Small intestine (tissue), 7 donors: Measurements from ENCODE around the gene ENPEP. TPM values are rescaled to one million over a fixed set of nuclear protein-coding genes. Genes with fewer than 3 reads are reported as not detected.

Source experiments
- DNase-seq, 2 donors: peaks; one replicate each; pipeline versions ENCODE4 v3.0.0 to v3.0.0-alpha.2; 2013
- FAIRE-seq: peaks from 2 replicates; lab custom pipeline; 2012; peaks lifted over from hg19 to GRCh38; lab: Jason Lieb, UNC
- H3K27ac ChIP-seq, 3 donors: one replicate each; pipeline ENCODE4 v1.5.1; 2013; ENCODE audit warnings: low read length in 2 of 3, mild to moderate bottlenecking in 2 of 3, control low read depth in 1 of 3, inconsistent platforms in 1 of 3, low read depth in 1 of 3, moderate library complexity in 1 of 3
- H3K27me3 ChIP-seq, 3 donors: one replicate each; pipeline ENCODE4 v1.6.1; 2013; ENCODE audit warnings: low read length in 3 of 3, inconsistent platforms in 1 of 3; ENCODE audit not compliant: control insufficient read depth in 3 of 3, insufficient read depth in 3 of 3
- H3K36me3 ChIP-seq, 3 donors: one replicate each; pipeline ENCODE4 v1.6.1; 2013; ENCODE audit warnings: low read length in 3 of 3, inconsistent platforms in 1 of 3, low read depth in 1 of 3, mild to moderate bottlenecking in 1 of 3, moderate library complexity in 1 of 3; ENCODE audit not compliant: control insufficient read depth in 3 of 3, insufficient read depth in 2 of 3
- H3K4me1 ChIP-seq, 3 donors: one replicate each; pipeline ENCODE4 v1.6.1; 2013; ENCODE audit warnings: low read length in 2 of 3, inconsistent platforms in 1 of 3, low read depth in 1 of 3, mild to moderate bottlenecking in 1 of 3, moderate library complexity in 1 of 3; ENCODE audit not compliant: control insufficient read depth in 3 of 3, insufficient read depth in 2 of 3
- H3K4me3 ChIP-seq, 3 donors: one replicate each; pipeline ENCODE4 v1.5.1; 2013; ENCODE audit warnings: low read length in 3 of 3, control low read depth in 1 of 3, inconsistent platforms in 1 of 3, low read depth in 1 of 3, mild to moderate bottlenecking in 1 of 3, moderate library complexity in 1 of 3
- H3K9me3 ChIP-seq, 2 donors: one replicate each; pipeline ENCODE4 v1.6.1; 2013; ENCODE audit warnings: low read depth in 1 of 2, low read length in 1 of 2; ENCODE audit not compliant: control insufficient read depth in 2 of 2, insufficient read depth in 1 of 2
- WGBS, 3 donors: extraction: QIAGEN DNeasy Blood & Tissue Kit; methylation state at CpG; one replicate each; pipeline ENCODE4 v1.1.7; 2013; 5-methylcytosine and 5-hydroxymethylcytosine counted together
- polyA plus RNA-seq, 4 donors: library from polyadenylated mRNA; stranded (reverse) in 3 of 4; unstranded in 1 of 4; fragments of 200-250 nt in 3 of 4; fragments of 120-200 nt in 1 of 4; gene quantifications; one replicate each; pipeline versions ENCODE4 v1.2.1 to v1.2.3, GENCODE V29; 2013
- donor health status: healthy with polysubstance abuse.
- donor health status: control.
- donor health status: control.
- donor health status: Bipolar disorder and iron deficiency.
- donor health status: healthy.

ENPEP gene
- polyA plus RNA-seq, 4 donors, result 26.9 to 79.4 (median 45.5) TPM

DNA sequence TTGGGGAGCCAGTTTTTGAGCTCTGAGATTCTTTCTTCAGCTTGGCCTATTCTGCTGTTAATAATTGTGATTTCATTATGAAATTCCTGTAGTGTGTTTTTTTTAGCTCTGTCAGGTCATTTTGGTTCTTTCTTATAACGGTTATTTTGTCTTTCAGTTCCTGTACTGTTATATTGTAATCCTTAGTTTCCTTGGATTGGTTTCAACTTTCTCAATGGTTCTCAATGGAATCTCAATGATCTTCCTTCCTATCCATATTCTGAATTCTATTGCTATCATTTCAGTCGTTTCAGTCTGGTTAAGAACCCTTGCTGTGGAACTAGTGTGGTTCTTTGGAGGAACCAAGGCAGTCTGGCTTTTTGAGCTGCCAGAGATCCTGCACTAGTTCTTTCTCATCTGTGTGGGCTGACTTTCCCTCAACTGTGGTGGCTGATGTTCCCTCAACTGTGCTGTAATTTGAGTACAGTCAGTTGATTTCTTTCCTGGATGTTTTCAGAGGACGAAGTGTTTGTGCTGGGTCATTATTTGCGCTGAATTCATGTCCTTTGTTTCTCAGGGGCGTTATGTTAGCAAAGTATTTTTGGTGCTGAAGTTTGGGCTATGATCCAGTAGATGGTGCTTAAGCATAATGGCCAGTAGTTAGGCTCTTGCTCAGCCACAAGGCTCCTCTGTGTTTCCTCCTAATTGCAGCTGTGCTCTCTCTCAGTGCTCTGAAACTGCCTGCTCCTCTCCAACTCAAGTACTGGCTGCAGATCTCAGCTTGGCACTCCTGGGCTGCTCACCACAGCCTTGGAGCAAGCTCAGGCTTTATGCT is 27.5 kb downstream of the ENPEP start:
- no peak for FAIRE-seq
- no peak for DNase-seq
- WGBS, 3 donors, result 45 to 49% (median 47%) methylated on average over 5 of the region's 5 CpGs
- Histone ChIP-seq H3K4me1 (peaks cover 0 to 4% (median 4%) of the 10 kb centered on the region in 3 donors), H3K27ac (no peak overlapping the region), H3K27me3 (no peaks in the 10 kb centered on the region), H3K36me3 (no peaks in the 10 kb centered on the region), H3K9me3 (peaks cover 0 to 4% of the 10 kb centered on the region in 2 donors), H3K4me3 (no peak overlapping the region)

GRCh38 chr4:110504084-110504435 is 28.1 kb downstream of the ENPEP start:
- H3K36me3 ChIP-seq, result no peaks in the 10 kb centered on the region
- DNase-seq, result no peak
- FAIRE-seq, result no peak

GRCh38 chr4:110505440-110505839 is 29.5 kb downstream of the ENPEP start:
- no peak for FAIRE-seq
- Histone ChIP-seq H3K36me3 (no peaks in the 10 kb centered on the region), H3K4me1 (peaks cover 0 to 7% (median 2%) of the 10 kb centered on the region in 3 donors), H3K27me3 (no peaks in the 10 kb centered on the region), H3K9me3 (peaks cover 0 to 4% of the 10 kb centered on the region in 2 donors), H3K27ac (no peak overlapping the region), H3K4me3 (no peak overlapping the region)
- DNase-seq, result no peak
- WGBS, 3 donors, result 81 to 90% (median 81%) methylated on average over 2 of the region's 2 CpGs

More at GRCh38 chr4:110504084-110504435, 28.1 kb downstream of the ENPEP start:
- H3K4me1 ChIP-seq, result peaks cover 0 to 2% (median 0%) of the 10 kb centered on the region in 3 donors
- no peak overlapping the region for H3K27ac ChIP-seq
- peaks cover 0 to 4% of the 10 kb centered on the region in 2 donors for H3K9me3 ChIP-seq
- no peak overlapping the region for H3K4me3 ChIP-seq
- WGBS, 3 donors, result 44 to 74% (median 57%) methylated on average over 2 of the region's 2 CpGs
- H3K27me3 ChIP-seq, result no peaks in the 10 kb centered on the region

DNA sequence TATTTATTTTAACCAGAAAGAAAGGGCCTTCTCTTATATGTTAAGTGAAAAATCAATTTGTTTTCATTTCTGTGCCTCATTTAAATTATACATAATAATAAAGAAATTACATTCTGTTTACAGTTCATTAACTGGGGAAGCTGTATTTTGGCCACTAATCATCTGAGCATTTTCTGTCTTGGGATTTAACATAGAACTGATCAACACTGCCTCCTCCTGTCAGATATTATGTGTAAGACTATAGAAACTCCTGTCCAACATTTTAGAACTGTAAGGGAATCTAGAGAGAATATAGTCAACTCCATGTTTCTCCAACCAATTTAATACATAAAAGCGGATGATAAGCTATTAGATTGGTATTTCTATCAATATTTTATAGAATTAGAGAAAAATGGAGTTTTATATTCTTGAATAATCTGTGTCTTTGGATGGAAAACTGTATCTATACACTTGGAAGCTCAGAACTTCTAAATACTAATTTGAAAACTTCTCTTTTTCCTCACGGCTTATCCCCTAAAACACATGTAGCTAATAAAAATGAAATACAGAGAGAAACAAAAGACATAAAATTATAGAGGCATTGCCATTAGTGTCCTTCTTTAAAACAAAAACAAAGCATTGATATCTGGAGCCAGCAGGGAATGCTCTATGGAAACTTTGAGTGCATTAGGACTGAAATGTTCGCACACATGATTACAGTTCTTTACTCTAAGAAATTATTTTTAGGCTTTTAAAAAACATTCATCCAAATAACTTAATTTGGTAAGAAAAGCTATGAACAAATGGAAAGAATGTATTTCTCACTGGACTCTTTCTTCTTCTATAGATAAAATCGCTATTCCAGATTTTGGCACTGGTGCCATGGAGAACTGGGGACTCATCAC is 33.1 kb downstream of the ENPEP start:
- FAIRE-seq, result no peak
- H3K4me3 ChIP-seq, result no peak overlapping the region
- peak overlapping the region in 1 of 3 donors; percentile 72 for H3K27ac ChIP-seq
- peak; percentile 50 to 61 for DNase-seq
- peaks cover 0 to 2% (median 0%) of the 10 kb centered on the region in 3 donors for H3K36me3 ChIP-seq
- 74 to 84% (median 77%) methylated on average over 4 of the region's 4 CpGs for WGBS, 3 donors
- H3K9me3 ChIP-seq, result no peaks in the 10 kb centered on the region
- H3K27me3 ChIP-seq, result no peaks in the 10 kb centered on the region
- H3K4me1 ChIP-seq, result peaks cover 0 to 7% (median 0%) of the 10 kb centered on the region in 3 donors

- Histone ChIP-seq H3K36me3 (peaks cover 0 to 2% (median 0%) of the 10 kb centered on the region in 3 donors), H3K27ac (peak overlapping the region in 2 of 3 donors; percentile 37 to 72), H3K4me1 (peaks cover 0 to 7% (median 0%) of the 10 kb centered on the region in 3 donors), H3K9me3 (no peaks in the 10 kb centered on the region), H3K4me3 (no peak overlapping the region), H3K27me3 (no peaks in the 10 kb centered on the region)
- DNase-seq (peak; percentile 84 to 88), FAIRE-seq (no peak)
- WGBS, 3 donors, result 3 to 48% (median 24%) methylated on average over 2 of the region's 2 CpGs
Measured at GRCh38 chr4:110510277-110510676, 34.3 kb downstream of the ENPEP start.

GRCh38 chr4:110510955-110511544 is 35.1 kb downstream of the ENPEP start:
- Histone ChIP-seq H3K9me3 (no peaks in the 10 kb centered on the region), H3K4me3 (no peak overlapping the region), H3K27ac (peak overlapping the region in 1 of 3 donors; percentile 22), H3K4me1 (peaks cover 0 to 7% (median 0%) of the 10 kb centered on the region in 3 donors), H3K27me3 (no peaks in the 10 kb centered on the region), H3K36me3 (peaks cover 0 to 2% (median 0%) of the 10 kb centered on the region in 3 donors)
- peak; percentile 72 to 79 for DNase-seq
- WGBS, 3 donors, result 33 to 39% (median 35%) methylated on average over 4 of the region's 4 CpGs
- peak; percentile 70 for FAIRE-seq

DNA sequence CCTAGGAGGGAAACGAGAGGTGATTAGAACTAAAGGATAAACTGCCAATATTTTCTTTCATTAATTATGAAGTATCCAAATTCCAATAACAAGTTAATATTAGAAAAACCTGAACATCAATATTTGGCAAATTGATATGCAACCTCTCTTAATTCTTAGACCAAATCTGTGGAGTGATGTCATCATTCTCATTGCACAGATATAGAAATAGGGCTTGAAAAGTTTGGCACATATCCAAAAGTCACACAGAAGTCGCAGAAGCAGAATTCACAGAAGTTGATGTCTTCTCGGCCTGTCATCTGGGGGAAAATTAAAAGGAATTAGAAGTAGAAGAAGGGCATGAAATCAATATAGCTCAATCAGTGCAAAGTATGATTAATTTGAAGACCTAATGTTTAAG is 36.9 kb downstream of the ENPEP start:
- DNase-seq (no peak), FAIRE-seq (no peak)
- no peak overlapping the region for H3K27ac ChIP-seq
- no peak overlapping the region for H3K4me3 ChIP-seq
- WGBS, 3 donors, result 69 to 76% (median 72%) methylated on average over 3 of the region's 3 CpGs
- H3K27me3 ChIP-seq, result no peaks in the 10 kb centered on the region
- no peaks in the 10 kb centered on the region for H3K9me3 ChIP-seq
- H3K4me1 ChIP-seq, result peaks cover 0 to 7% (median 0%) of the 10 kb centered on the region in 3 donors
- H3K36me3 ChIP-seq, result peaks cover 0 to 2% (median 0%) of the 10 kb centered on the region in 3 donors
